Measurements from ENCODE around the gene FNDC10. TPM values are rescaled to one million over a fixed set of nuclear protein-coding genes. Genes with fewer than 3 reads are reported as not detected.
A peak's percentile ranks its signal among the peaks of the same experiment; 100 is the strongest.

Gene FNDC10
- total RNA-seq, 1 donor from 2014 or later: 7.4 TPM

GRCh38 chr1:1553821-1554494, 46.0 kb downstream of the FNDC10 start:
- H2AFZ ChIP-seq (ENCODE audit: low read depth, low read length): no peak overlapping the region
- no peak for FAIRE-seq
- Mint-ChIP-seq H3K27ac (ENCODE audit: unreplicated experiment) (no peak overlapping the region), H3K9me3 (ENCODE audit: unreplicated experiment) (no peaks in the 10 kb centered on the region), H3K4me1 (ENCODE audit: low read depth, unreplicated experiment) (peaks cover 19% of the 10 kb centered on the region), H3K27me3 (ENCODE audit: low read depth, unreplicated experiment) (no peaks in the 10 kb centered on the region), H3K4me3 (ENCODE audit: unreplicated experiment) (no peak overlapping the region), H3K36me3 (ENCODE audit: low read depth, unreplicated experiment) (peaks cover 12% of the 10 kb centered on the region)
- H3K9ac ChIP-seq (ENCODE audit: low read length): no peak overlapping the region
- no peak overlapping the region for H3K4me2 ChIP-seq (ENCODE audit: low read length)
- peaks cover 5% of the 10 kb centered on the region for H3K4me1 ChIP-seq (ENCODE audit: insufficient read depth, low read length)
- H3K27ac ChIP-seq (ENCODE audit: low read depth, low read length): no peak overlapping the region
- TF ChIP-seq, protein P1, sequence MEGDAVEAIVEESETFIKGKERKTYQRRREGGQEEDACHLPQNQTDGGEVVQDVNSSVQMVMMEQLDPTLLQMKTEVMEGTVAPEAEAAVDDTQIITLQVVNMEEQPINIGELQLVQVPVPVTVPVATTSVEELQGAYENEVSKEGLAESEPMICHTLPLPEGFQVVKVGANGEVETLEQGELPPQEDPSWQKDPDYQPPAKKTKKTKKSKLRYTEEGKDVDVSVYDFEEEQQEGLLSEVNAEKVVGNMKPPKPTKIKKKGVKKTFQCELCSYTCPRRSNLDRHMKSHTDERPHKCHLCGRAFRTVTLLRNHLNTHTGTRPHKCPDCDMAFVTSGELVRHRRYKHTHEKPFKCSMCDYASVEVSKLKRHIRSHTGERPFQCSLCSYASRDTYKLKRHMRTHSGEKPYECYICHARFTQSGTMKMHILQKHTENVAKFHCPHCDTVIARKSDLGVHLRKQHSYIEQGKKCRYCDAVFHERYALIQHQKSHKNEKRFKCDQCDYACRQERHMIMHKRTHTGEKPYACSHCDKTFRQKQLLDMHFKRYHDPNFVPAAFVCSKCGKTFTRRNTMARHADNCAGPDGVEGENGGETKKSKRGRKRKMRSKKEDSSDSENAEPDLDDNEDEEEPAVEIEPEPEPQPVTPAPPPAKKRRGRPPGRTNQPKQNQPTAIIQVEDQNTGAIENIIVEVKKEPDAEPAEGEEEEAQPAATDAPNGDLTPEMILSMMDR (IDR thresholded peaks at IDR 0.05; ENCODE audit: insufficient read depth, low read depth, low read length): no peak
- no peak for TF ChIP-seq EZH2 (IDR thresholded peaks at IDR 0.05; ENCODE audit: insufficient read depth, low read length)
- H3K36me3 ChIP-seq (ENCODE audit: insufficient read depth, low read length): no peaks in the 10 kb centered on the region
- no peaks in the 10 kb centered on the region for H3K27me3 ChIP-seq (ENCODE audit: insufficient read depth, low read length)
- no peak for DNase-seq (ENCODE audit: low read depth)
- H3K4me3 ChIP-seq (ENCODE audit: insufficient read depth, low read depth, low read length): no peak overlapping the region
- peaks cover 47% of the 10 kb centered on the region for H3K79me2 ChIP-seq (ENCODE audit: insufficient read depth, low read length)
- no peaks in the 10 kb centered on the region for H3K9me3 ChIP-seq (ENCODE audit: insufficient read depth, low read depth, low read length)
- H4K20me1 ChIP-seq (ENCODE audit: insufficient read depth, low read length): peaks cover 63% of the 10 kb centered on the region

DNA sequence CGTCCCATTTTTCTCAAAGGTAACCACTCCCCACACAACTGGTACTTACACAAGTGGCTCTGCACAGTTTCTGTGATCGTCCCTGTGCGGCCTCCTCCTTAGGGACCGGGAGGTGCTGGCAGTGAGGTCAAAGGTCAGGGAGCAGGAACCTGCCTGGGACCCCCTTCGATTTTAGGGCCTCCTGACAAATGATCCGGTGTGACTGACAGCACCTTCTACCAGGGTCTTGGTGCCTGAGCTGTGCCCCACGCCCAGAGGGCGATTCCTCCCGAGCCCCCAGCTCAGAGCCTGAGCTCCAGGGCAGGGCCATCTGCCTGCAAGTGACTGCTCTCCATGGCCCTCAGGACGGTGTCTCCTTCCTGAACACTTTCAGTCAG, 47.7 kb downstream of the FNDC10 start:
- no peak overlapping the region for H3K27ac Mint-ChIP-seq (ENCODE audit: unreplicated experiment)
- FAIRE-seq: no peak

More for the DNA sequence above, 47.7 kb downstream of the FNDC10 start:
- Mint-ChIP-seq H3K9me3 (ENCODE audit: unreplicated experiment) (no peaks in the 10 kb centered on the region), H3K4me1 (ENCODE audit: low read depth, unreplicated experiment) (peaks cover 22% of the 10 kb centered on the region), H3K36me3 (ENCODE audit: low read depth, unreplicated experiment) (peaks cover 8% of the 10 kb centered on the region), H3K27me3 (ENCODE audit: low read depth, unreplicated experiment) (no peaks in the 10 kb centered on the region), H3K4me3 (ENCODE audit: unreplicated experiment) (peak overlapping the region; percentile 20)
- Histone ChIP-seq H3K4me2 (ENCODE audit: low read length) (no peak overlapping the region), H3K27ac (ENCODE audit: low read depth, low read length) (no peak overlapping the region), H3K9ac (ENCODE audit: low read length) (no peak overlapping the region), H3K27me3 (ENCODE audit: insufficient read depth, low read length) (no peaks in the 10 kb centered on the region), H3K9me3 (ENCODE audit: insufficient read depth, low read depth, low read length) (no peaks in the 10 kb centered on the region), H3K36me3 (ENCODE audit: insufficient read depth, low read length) (no peaks in the 10 kb centered on the region), H3K4me1 (ENCODE audit: insufficient read depth, low read length) (peaks cover 5% of the 10 kb centered on the region), H2AFZ (ENCODE audit: low read depth, low read length) (no peak overlapping the region), H3K4me3 (ENCODE audit: insufficient read depth, low read depth, low read length) (no peak overlapping the region), H4K20me1 (ENCODE audit: insufficient read depth, low read length) (peaks cover 52% of the 10 kb centered on the region), H3K79me2 (ENCODE audit: insufficient read depth, low read length) (peaks cover 40% of the 10 kb centered on the region)
- TF ChIP-seq, protein P1 (IDR thresholded peaks at IDR 0.05; ENCODE audit: insufficient read depth, low read depth, low read length): no peak
- TF ChIP-seq EZH2 (IDR thresholded peaks at IDR 0.05; ENCODE audit: insufficient read depth, low read length): no peak
- no peak for DNase-seq (ENCODE audit: low read depth)
